K562 (cell line): ENCODE measurements around the gene TPD52L1. TPM values are rescaled to one million over a fixed set of nuclear protein-coding genes. Genes with fewer than 3 reads are reported as not detected.

ENCODE experiments used
- ATAC-seq: fragments of 200-7000 bp; cut with Tn5 transposase; 3 replicates; pipeline ENCODE4 v1.9.1; 2020; ENCODE audit warnings: moderate library complexity
- BruUV-seq: library from RNA; stranded (reverse); fragments of 400-500 nt; replicated peaks from 2 replicates; lab custom pipeline; 2021; lab: Mats Ljungman, UMichigan
- CTCF ChIA-PET: fragments of 300-600 bp; formaldehyde crosslinking; extraction: SDS; loops from one replicate; lab custom pipeline; 2021; ENCODE audit warnings: low intra/inter-chr PET ratio; lab: Yijun Ruan, JAX
- POLR2A ChIA-PET: fragments of 300-600, 350-650 bp; sonication (Branson Sonifier 250); formaldehyde crosslinking; extraction: SDS; loops from one replicate; lab custom pipeline; 2021; ENCODE audit warnings: antibody characterized with exemption, inconsistent platforms; lab: Yijun Ruan, JAX
- DNase-seq, 4 experiments: peaks; one replicate each; pipeline versions ENCODE4 v3.0.0 to v3.0.0-alpha.2; 2011 to 2018; ENCODE audit warnings: low spot score in 3 of 4, mixed read lengths in 3 of 4; ENCODE audit errors: extremely low read depth in 1 of 4
- FAIRE-seq: peaks from 2 replicates; lab custom pipeline; 2011; peaks lifted over from hg19 to GRCh38; lab: Jason Lieb, UNC
- H2AFZ ChIP-seq: 2 replicates; pipeline ENCODE4 v1.6.0; 2011; ENCODE audit warnings: low read depth, low read length, control low read depth, inconsistent platforms
- H3K27ac ChIP-seq: fragments of 200-600 bp; 3 replicates; pipeline ENCODE4 v1.8.0; 2011; ENCODE audit warnings: low read depth, mild to moderate bottlenecking, control low read depth, inconsistent platforms, low read length, moderate library complexity, mixed read lengths; ENCODE audit errors: extremely low read depth
- H3K27me3 ChIP-seq, 2 experiments: fragments of 300-600 bp in 1 of 2; 2 replicates in 1 of 2; 3 replicates in 1 of 2; pipeline versions ENCODE4 v1.6.0 to v1.8.0; 2011; ENCODE audit warnings: inconsistent platforms in 2 of 2, low read length in 2 of 2, mild to moderate bottlenecking in 1 of 2, mixed read lengths in 1 of 2, moderate library complexity in 1 of 2; ENCODE audit not compliant: control insufficient read depth in 2 of 2, insufficient read depth in 2 of 2
- H3K36me3 ChIP-seq: fragments of 300-600 bp; 3 replicates; pipeline ENCODE4 v1.8.0; 2011; ENCODE audit warnings: mild to moderate bottlenecking, low read length, inconsistent platforms; ENCODE audit not compliant: control insufficient read depth, insufficient read depth
- H3K4me1 ChIP-seq, 2 experiments: fragments of 200-600 bp in 1 of 2; replicated peaks in 1 of 2; 2 replicates in 1 of 2; 3 replicates in 1 of 2; pipeline versions ENCODE4 v1.5.1 to v1.8.0; 2011; ENCODE audit warnings: inconsistent platforms in 2 of 2, low read length in 2 of 2, mild to moderate bottlenecking in 1 of 2, mixed read lengths in 1 of 2, moderate library complexity in 1 of 2; ENCODE audit not compliant: control insufficient read depth in 2 of 2, insufficient read depth in 2 of 2
- H3K4me2 ChIP-seq: 2 replicates; pipeline ENCODE4 v1.6.1; 2011; ENCODE audit warnings: low read length, control low read depth, inconsistent platforms, mixed read lengths; ENCODE audit not compliant: insufficient read depth
- H3K4me3 ChIP-seq: fragments of 200-600 bp; sonication (generic), shearing (Covaris generic); 2 replicates; pipeline ENCODE4 v1.5.1; 2016; ENCODE audit warnings: control low read depth, inconsistent platforms
- H3K79me2 ChIP-seq: fragments of 200-600 bp; 3 replicates; pipeline ENCODE4 v1.8.0; 2011; ENCODE audit warnings: low read length, inconsistent platforms; ENCODE audit not compliant: control insufficient read depth, insufficient read depth
- H3K9ac ChIP-seq, 2 experiments: 2 replicates each; pipeline versions ENCODE4 v1.6.0 to v1.6.1; 2011; ENCODE audit warnings: low read depth in 2 of 2, low read length in 2 of 2, control low read depth in 1 of 2, inconsistent platforms in 1 of 2, mild to moderate bottlenecking in 1 of 2, mixed read lengths in 1 of 2; ENCODE audit not compliant: insufficient read depth in 1 of 2
- H3K9me1 ChIP-seq: one replicate; pipeline ENCODE4 v1.6.0; 2011; ENCODE audit warnings: inconsistent platforms, mild to moderate bottlenecking, low read length, moderate library complexity; ENCODE audit not compliant: control insufficient read depth, insufficient read depth
- H3K9me3 ChIP-seq: replicated peaks from 2 replicates; pipeline ENCODE4 v1.5.1; 2011; ENCODE audit warnings: low read depth, low read length, inconsistent platforms; ENCODE audit not compliant: control insufficient read depth, insufficient read depth
- H4K20me1 ChIP-seq: replicated peaks from 2 replicates; pipeline ENCODE4 v1.6.1; 2011; ENCODE audit warnings: low read length, inconsistent platforms, mixed read lengths; ENCODE audit not compliant: control insufficient read depth, insufficient read depth
- ATF2 ChIP-seq: sonication (generic); formaldehyde crosslinking; IDR thresholded peaks from 2 replicates; pipeline ENCODE4 v1.8.1; 2022; ENCODE audit warnings: missing genetic modification reagents
- BCL6 ChIP-seq: fragments of 250-450 bp; sonication (Bioruptor Pico); IDR thresholded peaks from 2 replicates; pipeline ENCODE4 v1.4.0; 2020
- E2F4 ChIP-seq: sonication (generic); formaldehyde crosslinking; IDR thresholded peaks from 2 replicates; pipeline ENCODE4 v1.8.0; 2022; ENCODE audit warnings: mild to moderate bottlenecking, low read depth, missing genetic modification reagents
- EWSR1 ChIP-seq: fragments of 450-650 bp; IDR thresholded peaks from 2 replicates; pipeline ENCODE4 v1.6.1; 2018; ENCODE audit warnings: borderline replicate concordance, mild to moderate bottlenecking, low read depth, moderate library complexity; ENCODE audit not compliant: partially characterized antibody
- FOXA1 ChIP-seq: fragments of 450-650 bp; IDR thresholded peaks from 2 replicates; pipeline ENCODE4 v1.6.1; 2016; ENCODE audit warnings: mild to moderate bottlenecking, borderline replicate concordance
- FOXA3 ChIP-seq, 2 experiments: fragments of 450-650 bp in 1 of 2; sonication (generic) in 1 of 2; formaldehyde crosslinking; IDR thresholded peaks in 1 of 2; conservative IDR thresholded peaks in 1 of 2; 2 replicates each; pipeline versions ENCODE4 v1.4.0 to v1.8.0; 2020 to 2022; ENCODE audit warnings: mild to moderate bottlenecking in 2 of 2, missing genetic modification reagents in 1 of 2
- HNRNPLL ChIP-seq: fragments of 200-400 bp; formaldehyde crosslinking; IDR thresholded peaks from 2 replicates; pipeline ENCODE4 v1.6.1; 2017; ENCODE audit warnings: low read length, low read depth, mild to moderate bottlenecking; ENCODE audit not compliant: poor library complexity, severe bottlenecking
- MLX ChIP-seq, 2 experiments: fragments of 450-650 bp in 1 of 2; sonication (generic) in 1 of 2; formaldehyde crosslinking; conservative IDR thresholded peaks; 2 replicates each; pipeline versions ENCODE4 v1.4.0 to v1.8.1; 2020 to 2022; ENCODE audit warnings: mild to moderate bottlenecking in 1 of 2, missing genetic modification reagents in 1 of 2
- TFAP4 ChIP-seq: sonication (generic); formaldehyde crosslinking; IDR thresholded peaks from 2 replicates; pipeline ENCODE4 v1.8.0; 2022; ENCODE audit warnings: missing genetic modification reagents, mild to moderate bottlenecking, moderate library complexity, borderline replicate concordance
- THAP12 ChIP-seq: fragments of 250-450 bp; sonication (Bioruptor Pico); IDR thresholded peaks from 2 replicates; pipeline ENCODE4 v1.9.0; 2021; ENCODE audit warnings: mild to moderate bottlenecking, inconsistent platforms
- ZKSCAN1 ChIP-seq: fragments of 150-350 bp; IDR thresholded peaks from 2 replicates; pipeline ENCODE4 v1.6.1; 2016; ENCODE audit warnings: low read depth, low read length
- ZNF280B ChIP-seq: fragments of 250-450 bp; sonication (Bioruptor Pico); IDR thresholded peaks from 2 replicates; pipeline ENCODE4 v1.5.1; 2021; ENCODE audit warnings: mild to moderate bottlenecking
- ZSCAN29 ChIP-seq: fragments of 450-650 bp; IDR thresholded peaks from 2 replicates; pipeline ENCODE4 v1.6.1; 2017
- in situ Hi-C: fragments of 300-500 bp; cut with MboI; formaldehyde crosslinking; loops from 4 replicates; pipeline ENCODE4 v1.15.0; 2018; ENCODE audit warnings: inconsistent platforms, mixed read lengths
- intact Hi-C: fragments of 100-400 bp; cut with micrococcal nuclease; formaldehyde crosslinking; loops from 2 replicates; pipeline ENCODE4 v1.14.2; 2022
- polyA plus RNA-seq, 8 experiments: library from polyadenylated mRNA; depleted of rRNA in 4 of 8; stranded (reverse) in 5 of 8; unstranded in 3 of 8; fragments of >200 nt; fragmentation: Nextera tagmentation in 2 of 8; fragmentation: Illumina TruSeq in 1 of 8; extraction: Ambion mirVana in 2 of 8; extraction: Trizol in 1 of 8; gene quantifications; 2 replicates each; pipeline versions ENCODE4 v1.2.1 to v1.2.3, GENCODE V29; 2011 to 2014; ENCODE audit warnings: inconsistent platforms in 1 of 8, missing spikeins in 1 of 8
- total RNA-seq, 7 experiments: library from RNA; depleted of rRNA in 6 of 7; stranded (reverse); fragments of >200 nt in 6 of 7; fragmentation: Illumina TruSeq in 2 of 7; extraction: Trizol in 2 of 7; gene quantifications; 2 replicates each; pipeline versions ENCODE4 v1.2.1 to v1.2.3, GENCODE V29; 2011 to 2021; ENCODE audit warnings: low replicate concordance in 1 of 7

The TPD52L1 gene
- total and polyA plus RNA-seq, 9 of the 15 experiments (the other 6 are each of a cell fraction or from before 2014, with no cell fraction given) = 12.9 to 149 (median 75.7) TPM

GRCh38 chr6:125246566-125246965 is 93.0 kb downstream of the TPD52L1 start:
- POLR2A ChIA-PET = interaction anchor here (0.6 to 1.2 kb wide), 3 partner anchors 11 to 319 kb away, joined by 3 read pairs; no protein-coding TSS in a partner anchor
- intact Hi-C loops = no loop called here
- BruUV-seq = no TSS peak
- TF ChIP-seq ZSCAN29 (no peak), ZKSCAN1 (no peak), E2F4 (CRISPR knock-in tag) (no peak), THAP12 (no peak), FOXA1 (no peak), ATF2 (no peak), MLX (CRISPR knock-in tag; conservative IDR thresholded peaks at IDR 0.05) (no peak), BCL6 (CRISPR knock-in tag) (no peak), FOXA3 (CRISPR knock-in tag; conservative IDR thresholded peaks at IDR 0.05 in 1 of 2, IDR thresholded peaks at IDR 0.05 in 1 of 2) (no peak), ZNF280B (CRISPR knock-in tag) (no peak), EWSR1 (no peak), TFAP4 (CRISPR knock-in tag) (no peak), HNRNPLL (no peak)

More at GRCh38 chr6:125246566-125246965, 93.0 kb downstream of the TPD52L1 start:
- no peaks in the 10 kb centered on the region for H3K27me3 ChIP-seq
- no peak overlapping the region for H3K4me2 ChIP-seq
- no peak overlapping the region for H3K9ac ChIP-seq
- H4K20me1 ChIP-seq = no peaks in the 10 kb centered on the region
- DNase-seq (no peak), ATAC-seq (no peak), FAIRE-seq (no peak)
- no peaks in the 10 kb centered on the region; the same call in 2 of the 3 replicates for H3K79me2 ChIP-seq
- no peak overlapping the region for H3K27ac ChIP-seq
- H3K4me1 ChIP-seq = peaks cover 5 to 13% of the 10 kb centered on the region in 2 experiments; a peak in 4 of 5 replicates
- no peaks in the 10 kb centered on the region; the same call in 1 of the 2 replicates for H3K9me3 ChIP-seq
- peaks cover 14% of the 10 kb centered on the region; the same call in 2 of the 3 replicates for H3K36me3 ChIP-seq
- no peak overlapping the region for H2AFZ ChIP-seq
- CTCF ChIA-PET = no interaction called here
- no peaks in the 10 kb centered on the region for H3K9me1 ChIP-seq
- no peak overlapping the region for H3K4me3 ChIP-seq
- in situ Hi-C loops = no loop called here
